Gastroesophageal sphincter (tissue), 3 donors: ENCODE measurements around the gene SORCS3.

Experiments used
- CTCF ChIP-seq, 4 experiments: fragments of 200-600 bp in 2 of 4; fragments of 450-650 bp in 2 of 4; sonication (generic) in 1 of 4; IDR thresholded peaks; one replicate each; pipeline ENCODE4 v1.5.1; 2017 to 2019; ENCODE audit warnings: antibody characterized with exemption in 4 of 4, mild to moderate bottlenecking in 2 of 4, moderate library complexity in 2 of 4
- EP300 ChIP-seq: sonication (generic); formaldehyde crosslinking; IDR thresholded peaks from one replicate; pipeline ENCODE4 v1.6.1; 2017; ENCODE audit warnings: antibody characterized with exemption, mild to moderate bottlenecking
- POLR2A ChIP-seq, 2 donors: fragments of 450-650 bp; IDR thresholded peaks; one replicate each; pipeline ENCODE4 v1.6.1; 2017; ENCODE audit warnings: antibody characterized with exemption in 2 of 2, mild to moderate bottlenecking in 2 of 2, moderate library complexity in 1 of 2
- POLR2AphosphoS5 ChIP-seq: sonication (generic); formaldehyde crosslinking; IDR thresholded peaks from one replicate; pipeline ENCODE4 v1.6.1; 2017; ENCODE audit warnings: antibody characterized with exemption

- no peak for TF ChIP-seq POLR2A (IDR thresholded peaks at IDR 0.05)
- TF ChIP-seq CTCF (IDR thresholded peaks at IDR 0.05) = no peak
- TF ChIP-seq POLR2AphosphoS5 = no peak
- TF ChIP-seq EP300 = no peak
These were observed 137.3 kb downstream of the SORCS3 start for GRCh38 chr10:104778371-104778770.
